Measurements from ENCODE around the gene SLC25A28.

- TF ChIP-seq EZH2 (IDR thresholded peaks at IDR 0.05; ENCODE audit: low read depth, unreplicated experiment) (no peak), REST (IDR thresholded peaks at IDR 0.05; ENCODE audit: unreplicated experiment) (no peak), CTCF (conservative IDR thresholded peaks at IDR 0.05; ENCODE audit: low read depth in 2 of 2) (no peak), ZNF462 (CRISPR knock-in tag; IDR thresholded peaks at IDR 0.05) (no peak), POLR2AphosphoS5 (IDR thresholded peaks at IDR 0.05; ENCODE audit: low read depth) (no peak), JUNB (IDR thresholded peaks at IDR 0.05; ENCODE audit: unreplicated experiment) (no peak), EZH2phosphoT487 (IDR thresholded peaks at IDR 0.05; ENCODE audit: unreplicated experiment) (no peak), CREB1 (CRISPR knock-in tag; IDR thresholded peaks at IDR 0.05; ENCODE audit: low read depth) (no peak), NANOG (IDR thresholded peaks at IDR 0.05; ENCODE audit: borderline replicate concordance) (no peak)
Observed at GRCh38 chr10:99609186-99609585, 11.1 kb downstream of the SLC25A28 start.
